LNCAP (cell line): ENCODE measurements around the gene ERLEC1.

Source experiments
- TF ChIP-seq, protein P1 (sequence below): fragments of 450-650 bp; IDR thresholded peaks from 2 replicates; pipeline ENCODE4 v1.5.1; 2017; ENCODE audit warnings: mild to moderate bottlenecking

ERLEC1 gene

DNA sequence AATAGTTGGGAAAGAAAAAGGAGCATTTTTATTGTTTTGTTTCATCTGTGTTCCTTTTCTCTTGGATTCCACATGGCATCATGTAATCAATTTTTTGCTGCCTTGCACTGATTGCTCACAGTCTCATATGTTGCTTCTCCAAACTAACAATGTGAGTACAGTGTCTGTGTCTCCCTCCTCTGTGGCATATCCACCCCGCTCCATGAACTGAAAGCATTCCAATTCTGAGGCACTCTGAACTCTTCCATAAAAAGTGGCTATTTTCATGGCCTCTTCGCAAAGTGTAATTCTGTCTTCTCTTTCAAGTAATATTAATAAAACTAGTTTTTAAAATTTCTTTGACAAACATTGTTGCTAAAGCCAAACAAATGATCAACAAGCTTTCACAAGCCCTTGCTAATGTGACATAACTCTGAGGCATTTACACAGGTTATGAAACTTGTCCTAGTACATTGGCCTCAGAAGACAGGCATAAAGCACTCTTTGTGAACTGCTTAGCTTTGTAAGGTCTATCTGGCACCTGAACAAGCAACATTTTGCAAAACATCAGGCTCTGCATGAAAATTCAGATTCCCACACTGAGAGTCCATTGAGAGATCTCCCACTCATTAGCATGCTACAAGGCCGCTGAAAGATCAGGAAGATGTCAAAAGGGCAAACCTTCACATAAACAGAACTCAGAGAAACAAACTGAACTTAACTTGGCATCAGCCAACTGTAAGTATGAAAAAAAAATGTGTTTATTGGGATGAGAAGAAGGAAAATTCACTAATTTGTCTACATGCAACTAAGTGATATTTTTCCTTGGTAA is 39.9 kb downstream of the ERLEC1 start:
- TF ChIP-seq, protein P1, sequence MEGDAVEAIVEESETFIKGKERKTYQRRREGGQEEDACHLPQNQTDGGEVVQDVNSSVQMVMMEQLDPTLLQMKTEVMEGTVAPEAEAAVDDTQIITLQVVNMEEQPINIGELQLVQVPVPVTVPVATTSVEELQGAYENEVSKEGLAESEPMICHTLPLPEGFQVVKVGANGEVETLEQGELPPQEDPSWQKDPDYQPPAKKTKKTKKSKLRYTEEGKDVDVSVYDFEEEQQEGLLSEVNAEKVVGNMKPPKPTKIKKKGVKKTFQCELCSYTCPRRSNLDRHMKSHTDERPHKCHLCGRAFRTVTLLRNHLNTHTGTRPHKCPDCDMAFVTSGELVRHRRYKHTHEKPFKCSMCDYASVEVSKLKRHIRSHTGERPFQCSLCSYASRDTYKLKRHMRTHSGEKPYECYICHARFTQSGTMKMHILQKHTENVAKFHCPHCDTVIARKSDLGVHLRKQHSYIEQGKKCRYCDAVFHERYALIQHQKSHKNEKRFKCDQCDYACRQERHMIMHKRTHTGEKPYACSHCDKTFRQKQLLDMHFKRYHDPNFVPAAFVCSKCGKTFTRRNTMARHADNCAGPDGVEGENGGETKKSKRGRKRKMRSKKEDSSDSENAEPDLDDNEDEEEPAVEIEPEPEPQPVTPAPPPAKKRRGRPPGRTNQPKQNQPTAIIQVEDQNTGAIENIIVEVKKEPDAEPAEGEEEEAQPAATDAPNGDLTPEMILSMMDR: no peak

DNA sequence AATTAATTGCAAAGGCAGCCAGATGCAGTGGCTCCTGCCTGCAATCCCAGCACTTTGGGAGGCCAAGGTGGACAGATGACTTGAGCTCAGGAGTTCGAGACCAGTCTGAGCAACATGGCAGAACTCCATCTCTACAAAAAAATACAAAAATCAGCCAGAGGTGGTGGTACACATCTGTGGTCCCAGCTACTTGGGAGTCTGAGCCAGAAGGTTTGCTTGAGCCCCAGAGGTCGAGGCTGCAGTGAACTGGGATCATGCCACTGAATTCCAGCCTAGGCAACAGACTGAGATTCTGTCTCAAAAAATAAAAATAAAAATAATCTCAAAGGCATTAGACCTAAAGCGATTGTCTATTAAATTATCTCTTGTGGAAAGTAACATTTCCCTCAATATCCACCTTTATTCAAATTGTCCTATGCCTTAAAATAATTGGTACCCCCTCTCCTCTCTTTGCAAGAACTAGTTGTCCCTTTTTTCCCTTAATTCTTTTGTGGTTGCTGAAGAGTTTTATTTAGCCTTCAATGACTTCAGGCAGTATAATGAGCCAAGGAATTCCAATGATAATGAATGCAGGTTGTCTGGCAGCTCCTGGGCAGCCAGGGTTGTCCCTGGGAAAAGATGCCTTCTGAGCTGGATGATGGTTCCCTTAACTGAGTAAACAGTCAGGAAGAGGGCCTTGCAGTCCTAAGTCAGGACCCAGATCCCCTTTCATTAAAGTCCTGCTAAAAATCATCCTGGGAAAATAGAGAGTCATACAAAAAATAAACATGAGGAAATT is 40.7 kb downstream of the ERLEC1 start:
- TF ChIP-seq, protein P1: no peak

DNA sequence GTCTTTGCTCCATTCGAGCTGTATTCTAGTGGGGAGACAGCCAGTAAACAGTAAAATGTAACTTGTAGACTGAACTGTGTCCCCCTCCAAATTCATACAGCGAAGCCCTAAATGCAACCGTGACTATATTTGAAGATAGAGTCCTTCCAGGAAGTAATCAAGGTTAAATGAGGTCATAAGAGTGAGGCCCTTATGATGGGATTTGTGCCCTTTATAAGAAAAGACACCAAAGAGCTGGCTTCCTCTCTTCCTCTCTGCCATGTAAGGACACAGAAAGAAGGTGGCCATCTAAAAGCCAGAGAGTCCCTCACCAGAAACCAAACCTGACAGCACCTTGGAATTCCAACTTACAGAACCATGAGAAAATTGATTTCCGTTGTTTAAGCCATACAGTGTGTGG is 41.5 kb downstream of the ERLEC1 start:
- TF ChIP-seq, protein P1: no peak

DNA sequence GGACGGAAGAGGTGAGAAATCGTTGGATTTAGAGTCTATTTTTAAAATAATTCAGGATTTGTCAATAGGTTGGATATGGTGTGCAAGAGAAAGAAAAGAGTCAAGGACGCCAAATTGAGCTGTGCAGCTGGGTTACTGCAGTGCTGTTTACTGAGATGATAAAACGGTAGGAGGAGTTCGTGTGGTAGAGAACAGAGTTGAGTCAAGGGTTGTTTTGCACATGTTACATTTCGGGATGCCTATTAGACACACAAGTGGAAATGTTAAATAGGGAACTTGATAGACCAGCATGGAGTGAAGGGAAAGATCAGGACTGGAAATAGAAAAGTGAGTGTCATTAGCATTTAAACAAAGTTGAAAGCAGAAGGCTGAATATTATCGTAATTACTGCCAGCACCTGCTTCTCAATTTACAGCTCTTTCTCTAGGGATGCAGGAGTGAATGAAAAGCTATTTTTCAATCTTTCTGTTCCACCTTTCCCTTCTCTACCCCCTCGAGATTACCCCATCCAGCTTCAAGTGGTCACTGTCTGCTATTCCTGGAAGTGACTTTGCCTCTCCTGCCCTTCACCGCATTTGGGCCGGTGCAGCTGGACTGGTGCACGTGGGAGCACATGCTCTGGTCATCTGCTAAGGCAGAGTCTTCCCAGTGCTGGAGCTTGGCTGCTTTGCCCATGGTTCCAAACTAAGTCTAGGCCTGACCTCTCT is 42.6 kb downstream of the ERLEC1 start:
- TF ChIP-seq, protein P1: no peak

DNA sequence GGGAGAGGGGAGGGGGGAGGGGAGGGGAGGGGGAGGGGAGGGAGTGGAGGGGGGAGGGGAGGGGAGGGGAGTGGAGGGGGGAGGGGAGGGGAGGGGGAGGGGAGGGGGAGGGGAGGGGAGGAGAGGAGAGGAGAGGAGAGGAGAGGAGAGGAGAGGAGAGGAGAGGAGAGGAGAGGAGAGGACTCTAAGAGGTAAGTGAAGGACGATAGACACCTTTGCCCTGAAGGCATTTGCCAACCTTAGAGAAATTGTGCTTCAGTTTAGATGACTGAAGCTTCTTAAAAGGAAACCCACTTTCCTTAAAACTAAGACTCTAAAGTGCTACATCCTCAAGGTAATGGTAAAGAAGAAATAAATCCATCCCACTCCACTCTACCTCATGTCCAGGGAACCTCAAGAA is 53.7 kb downstream of the ERLEC1 start:
- TF ChIP-seq, protein P1: no peak

DNA sequence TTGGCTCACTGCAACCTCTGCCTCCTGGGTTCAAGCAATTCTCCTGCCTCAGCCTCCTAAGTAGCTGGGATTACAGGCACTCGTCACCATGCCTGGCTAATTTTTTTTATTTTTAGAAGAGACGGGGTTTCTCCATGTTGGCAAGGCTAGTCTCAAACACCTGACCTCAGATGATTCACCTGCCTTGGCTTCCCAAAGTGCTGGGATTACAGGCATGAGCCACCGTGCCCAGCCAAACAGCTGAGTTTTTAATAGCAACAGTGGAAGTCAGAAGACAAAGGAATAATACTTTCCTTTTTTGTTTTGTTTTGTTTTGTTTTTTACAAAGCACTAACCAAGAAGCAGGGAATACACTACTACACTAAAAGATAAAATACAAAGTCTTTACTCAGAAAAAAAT is 56.0 kb downstream of the ERLEC1 start:
- TF ChIP-seq, protein P1: no peak

DNA sequence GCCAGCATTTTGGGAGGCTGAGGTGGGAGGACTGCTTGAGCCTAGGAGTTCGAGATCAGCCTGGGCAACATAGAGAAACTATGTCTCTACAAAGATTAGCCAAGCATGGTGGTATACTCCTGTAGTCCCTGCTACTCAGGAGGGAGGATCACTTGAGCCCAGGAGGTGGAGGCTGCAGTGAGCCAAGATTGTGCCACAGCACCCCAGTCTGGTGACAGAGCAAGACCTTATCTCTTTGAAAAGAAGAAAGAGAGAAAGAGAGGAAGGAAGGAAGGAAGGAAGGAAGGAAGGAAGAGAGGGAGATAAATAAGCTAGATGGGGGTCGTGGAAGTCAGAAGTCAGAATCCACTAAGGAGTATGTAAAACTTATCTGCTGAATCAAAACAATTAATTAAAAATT is 56.8 kb downstream of the ERLEC1 start:
- TF ChIP-seq, protein P1: no peak
